Smooth muscle cell (in vitro differentiated cells): ENCODE measurements around the gene FREM2. TPM values are rescaled to one million over a fixed set of nuclear protein-coding genes. Genes with fewer than 3 reads are reported as not detected.
A peak's percentile ranks its signal among the peaks of the same experiment; 100 is the strongest.

Experiments used
- DNase-seq: peaks from one replicate; lab custom pipeline; 2025; ENCODE audit not compliant: unreplicated experiment; lab: John Stamatoyannopoulos, UW
- H2AFZ ChIP-seq: fragments of 200-600 bp; sonication (generic); 2 replicates; pipeline ENCODE4 v1.6.0; 2016; ENCODE audit warnings: antibody characterized with exemption, low read depth, mild to moderate bottlenecking
- H3F3A ChIP-seq: fragments of 200-600 bp; sonication (generic); 2 replicates; pipeline ENCODE4 v1.6.0; 2017; ENCODE audit warnings: antibody characterized with exemption, low read depth
- H3K27ac ChIP-seq: fragments of 200-600 bp; sonication (generic); 2 replicates; pipeline ENCODE4 v1.5.1; 2016; ENCODE audit warnings: low read depth, mild to moderate bottlenecking
- H3K27me3 ChIP-seq: fragments of 200-600 bp; sonication (generic); 2 replicates; pipeline ENCODE4 v1.6.1; 2016; ENCODE audit warnings: low read depth, mild to moderate bottlenecking
- H3K36me3 ChIP-seq: fragments of 200-600 bp; sonication (generic); 2 replicates; pipeline ENCODE4 v1.5.1; 2016; ENCODE audit warnings: low read depth
- H3K4me1 ChIP-seq: fragments of 200-600 bp; sonication (generic); 2 replicates; pipeline ENCODE4 v1.5.1; 2016; ENCODE audit warnings: low read depth
- H3K4me2 ChIP-seq: fragments of 200-600 bp; sonication (generic); 2 replicates; pipeline ENCODE4 v1.6.0; 2016; ENCODE audit warnings: mild to moderate bottlenecking
- H3K4me3 ChIP-seq: fragments of 200-600 bp; sonication (generic); 2 replicates; pipeline ENCODE4 v1.5.1; 2016; ENCODE audit warnings: mild to moderate bottlenecking
- H3K79me2 ChIP-seq: fragments of 200-600 bp; sonication (generic); 2 replicates; pipeline ENCODE4 v1.6.0; 2016; ENCODE audit warnings: low read depth, mild to moderate bottlenecking
- H3K9ac ChIP-seq: fragments of 200-600 bp; sonication (generic); 2 replicates; pipeline ENCODE4 v1.6.0; 2016; ENCODE audit warnings: low read depth
- H3K9me3 ChIP-seq: fragments of 200-600 bp; sonication (generic); replicated peaks from 2 replicates; pipeline ENCODE4 v1.5.1; 2016; ENCODE audit warnings: low read depth
- H4K20me1 ChIP-seq: fragments of 200-600 bp; sonication (generic); 2 replicates; pipeline ENCODE4 v1.6.0; 2016; ENCODE audit warnings: low read depth
- WGBS: methylation state at CpG from one replicate; pipeline ENCODE4 v1.1.7; 2016; ENCODE audit warnings: low lambda C conversion rate; 5-methylcytosine and 5-hydroxymethylcytosine counted together
- polyA plus RNA-seq: library from polyadenylated mRNA; unstranded; fragments of >200 nt; fragmentation: Nextera tagmentation; extraction: Ambion mirVana; gene quantifications from 2 replicates; pipeline ENCODE4 v1.2.1, GENCODE V29; 2016
- total RNA-seq: library from RNA; depleted of rRNA; stranded (reverse); fragments of >200 nt; gene quantifications from 2 replicates; pipeline ENCODE4 v1.2.3, GENCODE V29; 2014
- TF ChIP-seq, protein P1 (sequence below): fragments of 200-600 bp; sonication (generic); IDR thresholded peaks from 2 replicates; pipeline ENCODE4 v1.5.1; 2017; ENCODE audit warnings: borderline replicate concordance, mild to moderate bottlenecking, antibody characterized with exemption; ENCODE audit not compliant: insufficient read depth, poor library complexity, severe bottlenecking

Gene FREM2
- total and polyA plus RNA-seq, 2 experiments from 2014 or later = 2.7 TPM; not detected in 1

- TF ChIP-seq, protein P1, sequence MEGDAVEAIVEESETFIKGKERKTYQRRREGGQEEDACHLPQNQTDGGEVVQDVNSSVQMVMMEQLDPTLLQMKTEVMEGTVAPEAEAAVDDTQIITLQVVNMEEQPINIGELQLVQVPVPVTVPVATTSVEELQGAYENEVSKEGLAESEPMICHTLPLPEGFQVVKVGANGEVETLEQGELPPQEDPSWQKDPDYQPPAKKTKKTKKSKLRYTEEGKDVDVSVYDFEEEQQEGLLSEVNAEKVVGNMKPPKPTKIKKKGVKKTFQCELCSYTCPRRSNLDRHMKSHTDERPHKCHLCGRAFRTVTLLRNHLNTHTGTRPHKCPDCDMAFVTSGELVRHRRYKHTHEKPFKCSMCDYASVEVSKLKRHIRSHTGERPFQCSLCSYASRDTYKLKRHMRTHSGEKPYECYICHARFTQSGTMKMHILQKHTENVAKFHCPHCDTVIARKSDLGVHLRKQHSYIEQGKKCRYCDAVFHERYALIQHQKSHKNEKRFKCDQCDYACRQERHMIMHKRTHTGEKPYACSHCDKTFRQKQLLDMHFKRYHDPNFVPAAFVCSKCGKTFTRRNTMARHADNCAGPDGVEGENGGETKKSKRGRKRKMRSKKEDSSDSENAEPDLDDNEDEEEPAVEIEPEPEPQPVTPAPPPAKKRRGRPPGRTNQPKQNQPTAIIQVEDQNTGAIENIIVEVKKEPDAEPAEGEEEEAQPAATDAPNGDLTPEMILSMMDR = no peak
- H3F3A ChIP-seq = peaks cover 3% of the 10 kb centered on the region
- no peak overlapping the region for H3K9ac ChIP-seq
- H4K20me1 ChIP-seq = no peaks in the 10 kb centered on the region
- H3K9me3 ChIP-seq = no peaks in the 10 kb centered on the region
- H3K36me3 ChIP-seq = no peaks in the 10 kb centered on the region
- H3K27ac ChIP-seq = no peak overlapping the region
- H3K4me3 ChIP-seq = peak overlapping the region; percentile 73
- H2AFZ ChIP-seq = no peak overlapping the region
- 33% methylated on average over 2 of the region's 2 CpGs for WGBS
- DNase-seq = no peak
- peaks cover 22% of the 10 kb centered on the region for H3K27me3 ChIP-seq
- peak overlapping the region; percentile 91 for H3K4me2 ChIP-seq
- peaks cover 16% of the 10 kb centered on the region for H3K4me1 ChIP-seq
- no peaks in the 10 kb centered on the region for H3K79me2 ChIP-seq
Measured at GRCh38 chr13:38685431-38685830, 1.4 kb upstream of the FREM2 start.

- no peaks in the 10 kb centered on the region for H3K79me2 ChIP-seq
- H3K9ac ChIP-seq = no peak overlapping the region
- no peak for DNase-seq
- peaks cover 3% of the 10 kb centered on the region for H3F3A ChIP-seq
- H3K4me3 ChIP-seq = peak overlapping the region; percentile 73
- H3K4me2 ChIP-seq = peak overlapping the region; percentile 91
- H4K20me1 ChIP-seq = no peaks in the 10 kb centered on the region
- H3K9me3 ChIP-seq = no peaks in the 10 kb centered on the region
- WGBS = 3% methylated on average over 14 of the region's 14 CpGs
- H3K27me3 ChIP-seq = peaks cover 22% of the 10 kb centered on the region
- H2AFZ ChIP-seq = peak overlapping the region; percentile 93
- TF ChIP-seq, protein P1 = peak; percentile 44
- H3K4me1 ChIP-seq = peaks cover 16% of the 10 kb centered on the region
- no peaks in the 10 kb centered on the region for H3K36me3 ChIP-seq
- no peak overlapping the region for H3K27ac ChIP-seq
Measured at GRCh38 chr13:38685974-38686576, 802 bp upstream of the FREM2 start.

GRCh38 chr13:38687246-38688229 lies 661 bp downstream of the FREM2 start:
- Histone ChIP-seq H4K20me1 (no peaks in the 10 kb centered on the region), H3K27ac (no peak overlapping the region), H3K79me2 (no peaks in the 10 kb centered on the region), H3K9ac (no peak overlapping the region), H3F3A (peaks cover 3% of the 10 kb centered on the region), H2AFZ (peak overlapping the region; percentile 93), H3K4me2 (peak overlapping the region; percentile 91), H3K27me3 (peaks cover 22% of the 10 kb centered on the region), H3K36me3 (no peaks in the 10 kb centered on the region), H3K4me3 (peak overlapping the region; percentile 73), H3K9me3 (no peaks in the 10 kb centered on the region), H3K4me1 (peaks cover 16% of the 10 kb centered on the region)
- TF ChIP-seq, protein P1 = no peak
- WGBS = 2% methylated on average over 80 of the region's 80 CpGs
- DNase-seq = no peak
